HepG2 (cell line): ENCODE measurements around the gene STMN1. TPM values are rescaled to one million over a fixed set of nuclear protein-coding genes. Genes with fewer than 3 reads are reported as not detected.

Experiments
- ATF2 ChIP-seq: sonication (generic); formaldehyde crosslinking; IDR thresholded peaks from 2 replicates; pipeline ENCODE4 v1.4.0; 2020; ENCODE audit warnings: missing genetic modification reagents
- ATF5 ChIP-seq: sonication (generic); formaldehyde crosslinking; IDR thresholded peaks from 2 replicates; pipeline ENCODE4 v1.4.0; 2020; ENCODE audit warnings: mild to moderate bottlenecking, low read depth, missing genetic modification reagents
- E2F1 ChIP-seq: sonication (generic); formaldehyde crosslinking; IDR thresholded peaks from 2 replicates; pipeline ENCODE4 v1.5.0; 2020; ENCODE audit warnings: missing genetic modification reagents
- FOSL2 ChIP-seq: sonication (generic); formaldehyde crosslinking; IDR thresholded peaks from 2 replicates; pipeline ENCODE4 v1.4.0; 2020; ENCODE audit warnings: missing genetic modification reagents
- HNF1A ChIP-seq, 2 experiments: sonication (generic) in 1 of 2; formaldehyde crosslinking in 1 of 2; IDR thresholded peaks; 2 replicates each; pipeline versions ENCODE4 v1.4.0 to v1.6.1; 2016 to 2020; ENCODE audit warnings: borderline replicate concordance in 1 of 2, low read depth in 1 of 2, mild to moderate bottlenecking in 1 of 2, missing genetic modification reagents in 1 of 2
- HNF4G ChIP-seq, 2 experiments: sonication (generic) in 1 of 2; formaldehyde crosslinking in 1 of 2; IDR thresholded peaks; 2 replicates each; pipeline versions ENCODE4 v1.4.0 to v1.6.1; 2011 to 2020; ENCODE audit warnings: borderline replicate concordance in 2 of 2, low read depth in 2 of 2, mild to moderate bottlenecking in 2 of 2, low read length in 1 of 2, missing genetic modification reagents in 1 of 2, moderate library complexity in 1 of 2
- KMT2B ChIP-seq: IDR thresholded peaks from 2 replicates; pipeline ENCODE4 v1.6.1; 2016; ENCODE audit warnings: missing genetic modification reagents, missing compliant biosample characterization
- MTA1 ChIP-seq: sonication (generic); formaldehyde crosslinking; IDR thresholded peaks from 2 replicates; pipeline ENCODE4 v1.4.0; 2020; ENCODE audit warnings: missing genetic modification reagents, mild to moderate bottlenecking, borderline replicate concordance
- THAP7 ChIP-seq: sonication (generic); formaldehyde crosslinking; IDR thresholded peaks from 2 replicates; pipeline ENCODE4 v1.8.1; 2023; ENCODE audit warnings: mild to moderate bottlenecking, missing genetic modification reagents
- THRA ChIP-seq: sonication (generic); formaldehyde crosslinking; IDR thresholded peaks from 2 replicates; pipeline ENCODE4 v1.4.0; 2020; ENCODE audit warnings: missing genetic modification reagents, borderline replicate concordance
- TOPORS ChIP-seq: sonication (generic); formaldehyde crosslinking; IDR thresholded peaks from 2 replicates; pipeline ENCODE4 v1.8.0; 2023; ENCODE audit warnings: mild to moderate bottlenecking, missing genetic modification reagents
- ZNF276 ChIP-seq: sonication (generic); formaldehyde crosslinking; IDR thresholded peaks from 2 replicates; pipeline ENCODE4 v1.4.0; 2020; ENCODE audit warnings: mild to moderate bottlenecking, low read depth, missing genetic modification reagents
- ZNF431 ChIP-seq: sonication (generic); formaldehyde crosslinking; IDR thresholded peaks from 2 replicates; pipeline ENCODE4 v1.9.0; 2022; ENCODE audit warnings: missing genetic modification reagents, low read depth, mild to moderate bottlenecking, borderline replicate concordance
- ZNF777 ChIP-seq: sonication (generic); formaldehyde crosslinking; IDR thresholded peaks from 2 replicates; pipeline ENCODE4 v1.4.0; 2020; ENCODE audit warnings: missing genetic modification reagents
- polyA plus RNA-seq, 8 experiments: library from polyadenylated mRNA; depleted of rRNA in 3 of 8; stranded (reverse) in 7 of 8; unstranded in 1 of 8; fragments of >200 nt; fragmentation: Illumina TruSeq in 4 of 8; extraction: Trizol in 4 of 8; gene quantifications; 2 replicates each; pipeline versions ENCODE4 v1.2.1 to v1.2.3, GENCODE V29; 2011 to 2016; ENCODE audit warnings: low read depth in 4 of 8, missing spikeins in 1 of 8, mixed read lengths in 1 of 8; ENCODE audit not compliant: insufficient read depth in 1 of 8
- total RNA-seq, 5 experiments: library from RNA; depleted of rRNA; stranded (reverse); fragments of >200 nt; fragmentation: Illumina TruSeq; extraction: Trizol; gene quantifications; 2 replicates each; pipeline ENCODE4 v1.2.3, GENCODE V29; 2016; ENCODE audit warnings: low read depth in 1 of 5

Gene STMN1
- total and polyA plus RNA-seq, 2 of the 13 experiments (the other 11 are each of a cell fraction or from before 2014, with no cell fraction given), result 45.9 to 409 TPM

- TF ChIP-seq ATF5 (CRISPR knock-in tag) (peak; percentile 88; the same call in 1 of the 2 replicates), HNF4G (IDR thresholded peaks at IDR 0.05; ENCODE audit: borderline replicate concordance, low read depth, low read length) (no peak; the same call in 1 of the 2 replicates), HNF4G (CRISPR knock-in tag; IDR thresholded peaks at IDR 0.05; ENCODE audit: borderline replicate concordance, low read depth) (peak; percentile 60; the same call in 1 of the 2 replicates), KMT2B (peak; percentile 72; the same call in 1 of the 2 replicates), THAP7 (CRISPR knock-in tag) (peak; percentile 72; the same call in 1 of the 2 replicates), ATF2 (CRISPR knock-in tag) (peak; percentile 50; the same call in 1 of the 2 replicates), ZNF777 (CRISPR knock-in tag) (peak; percentile 42), FOSL2 (CRISPR knock-in tag) (peak; percentile 41; the same call in 1 of the 2 replicates), TOPORS (CRISPR knock-in tag) (peak; percentile 92; the same call in 1 of the 2 replicates), MTA1 (CRISPR knock-in tag) (peak; percentile 43; the same call in 1 of the 2 replicates), HNF1A (IDR thresholded peaks at IDR 0.05; ENCODE audit: low read depth) (no peak), HNF1A (CRISPR knock-in tag; IDR thresholded peaks at IDR 0.05; ENCODE audit: borderline replicate concordance) (peak; percentile 77), ZNF431 (peak; percentile 58; the same call in 1 of the 2 replicates), ZNF276 (CRISPR knock-in tag) (peak; percentile 77; the same call in 1 of the 2 replicates), THRA (CRISPR knock-in tag) (peak; percentile 69; the same call in 1 of the 2 replicates), E2F1 (CRISPR knock-in tag) (peak; percentile 55; the same call in 1 of the 2 replicates)
These were observed 30.9 kb downstream of the STMN1 start, which contains the start of gene PAQR7 (continued) for GRCh38 chr1:25875154-25875855.
